HepG2 (cell line): ENCODE results near the gene ABCA8. TPM values are rescaled to one million over a fixed set of nuclear protein-coding genes. Genes with fewer than 3 reads are reported as not detected.

Experiments
- ATAC-seq: fragments of 200-7000 bp; cut with Tn5 transposase; 3 replicates; pipeline ENCODE4 v1.9.1; 2020; ENCODE audit warnings: mild to moderate bottlenecking, moderate library complexity
- BruUV-seq: library from RNA; stranded (reverse); fragments of 400-500 nt; replicated peaks from 2 replicates; lab custom pipeline; 2021; lab: Mats Ljungman, UMichigan
- CTCF ChIA-PET: fragments of 300-600 bp; formaldehyde crosslinking; extraction: SDS; loops from one replicate; lab custom pipeline; 2021; ENCODE audit warnings: low total read pairs, inconsistent platforms, low intra/inter-chr PET ratio; lab: Yijun Ruan, JAX
- POLR2A ChIA-PET: fragments of 350-600 bp; sonication (Branson Sonifier 250); formaldehyde crosslinking; loops from one replicate; lab custom pipeline; 2020; ENCODE audit warnings: antibody characterized with exemption, inconsistent platforms; lab: Yijun Ruan, JAX
- DNase-seq: peaks from one replicate; pipeline ENCODE4 v3.0.0-alpha.2; 2015; ENCODE audit warnings: low spot score
- FAIRE-seq: peaks from 3 replicates; lab custom pipeline; 2011; peaks lifted over from hg19 to GRCh38; lab: Jason Lieb, UNC
- H2AFZ ChIP-seq: one replicate; pipeline ENCODE4 v1.6.1; 2011; ENCODE audit warnings: low read length, inconsistent platforms
- H3K27ac ChIP-seq: fragments of 300-600 bp; 3 replicates; pipeline ENCODE4 v1.8.0; 2011; ENCODE audit warnings: mixed run types, mild to moderate bottlenecking, mixed read lengths, low read length, inconsistent platforms; ENCODE audit not compliant: insufficient read depth; ENCODE audit errors: extremely low read length
- H3K27me3 ChIP-seq, 2 experiments: fragments of 200-600 bp in 1 of 2; 2 replicates in 1 of 2; 3 replicates in 1 of 2; pipeline versions ENCODE4 v1.6.0 to v1.8.0; 2011; ENCODE audit warnings: low read length in 2 of 2, mild to moderate bottlenecking in 2 of 2, moderate library complexity in 2 of 2, inconsistent platforms in 1 of 2; ENCODE audit not compliant: insufficient read depth in 2 of 2, control insufficient read depth in 1 of 2
- H3K36me3 ChIP-seq, 2 experiments: fragments of 200-600 bp in 1 of 2; replicated peaks in 1 of 2; 2 replicates in 1 of 2; 3 replicates in 1 of 2; pipeline versions ENCODE4 v1.5.1 to v1.8.0; 2011; ENCODE audit warnings: low read length in 2 of 2, inconsistent platforms in 1 of 2; ENCODE audit not compliant: insufficient read depth in 2 of 2, control insufficient read depth in 1 of 2
- H3K4me1 ChIP-seq: 2 replicates; pipeline ENCODE4 v1.5.1; 2012; ENCODE audit warnings: low read length, inconsistent platforms; ENCODE audit not compliant: insufficient read depth
- H3K4me2 ChIP-seq: 2 replicates; pipeline ENCODE4 v1.6.0; 2011; ENCODE audit warnings: low read depth, low read length, inconsistent platforms
- H3K4me3 ChIP-seq, 3 experiments: fragments of 200-600 bp in 1 of 3; sonication (generic), shearing (Covaris generic) in 1 of 3; replicated peaks in 1 of 3; 2 replicates each; pipeline ENCODE4 v1.5.1; 2011 to 2016; ENCODE audit warnings: low read length in 3 of 3, inconsistent platforms in 2 of 3, low read depth in 2 of 3, mild to moderate bottlenecking in 2 of 3, control low read depth in 1 of 3, mixed read lengths in 1 of 3; ENCODE audit not compliant: insufficient read depth in 1 of 3
- H3K79me2 ChIP-seq: one replicate; pipeline ENCODE4 v1.6.1; 2011; ENCODE audit warnings: low read length, inconsistent platforms; ENCODE audit not compliant: insufficient read depth
- H3K9ac ChIP-seq: 2 replicates; pipeline ENCODE4 v1.6.0; 2011; ENCODE audit warnings: mild to moderate bottlenecking, low read depth, low read length, inconsistent platforms; ENCODE audit not compliant: insufficient read depth
- H3K9me3 ChIP-seq: 2 replicates; pipeline ENCODE4 v1.5.1; 2012; ENCODE audit warnings: mild to moderate bottlenecking, low read length
- H4K20me1 ChIP-seq: 2 replicates; pipeline ENCODE4 v1.6.0; 2011; ENCODE audit warnings: inconsistent platforms, mild to moderate bottlenecking, low read length, moderate library complexity; ENCODE audit not compliant: insufficient read depth
- FOXC1 ChIP-seq: sonication (generic); formaldehyde crosslinking; IDR thresholded peaks from 2 replicates; pipeline ENCODE4 v1.8.0; 2022; ENCODE audit warnings: mild to moderate bottlenecking, missing genetic modification reagents, borderline replicate concordance
- MED8 ChIP-seq: sonication (generic); formaldehyde crosslinking; IDR thresholded peaks from 2 replicates; pipeline ENCODE4 v1.8.1; 2023; ENCODE audit warnings: mild to moderate bottlenecking, missing genetic modification reagents; ENCODE audit not compliant: insufficient replicate concordance
- MEIS1 ChIP-seq: sonication (generic); formaldehyde crosslinking; IDR thresholded peaks from 2 replicates; pipeline ENCODE4 v1.9.0; 2021; ENCODE audit warnings: mild to moderate bottlenecking, missing genetic modification reagents, moderate library complexity, borderline replicate concordance
- MYPOP ChIP-seq: sonication (generic); formaldehyde crosslinking; IDR thresholded peaks from 2 replicates; pipeline ENCODE4 v1.8.1; 2023; ENCODE audit warnings: mild to moderate bottlenecking, moderate library complexity, missing genetic modification reagents
- NFE2L2 ChIP-seq: fragments of 150-350 bp; IDR thresholded peaks from 2 replicates; pipeline ENCODE4 v1.6.1; 2014; ENCODE audit warnings: low read length
- SOX5 ChIP-seq: IDR thresholded peaks from 2 replicates; pipeline ENCODE4 v1.6.1; 2016; ENCODE audit warnings: borderline replicate concordance
- ZNF317 ChIP-seq: sonication (generic); formaldehyde crosslinking; IDR thresholded peaks from 2 replicates; pipeline ENCODE4 v1.5.0; 2020; ENCODE audit warnings: mild to moderate bottlenecking, missing genetic modification reagents
- WGBS: methylation state at CpG from one replicate; pipeline ENCODE4 v1.1.6; 2017; ENCODE audit warnings: low lambda C conversion rate; 5-methylcytosine and 5-hydroxymethylcytosine counted together
- in situ Hi-C: cut with HindIII; loops from 2 replicates; pipeline ENCODE4 v1.10.0; 2017; ENCODE audit warnings: low pct_unique_long_range_greater_than_20kb; ENCODE audit not compliant: extremely low pct_ligation_motif_present
- intact Hi-C: fragments of 100-400 bp; cut with micrococcal nuclease; formaldehyde crosslinking; loops from one replicate; pipeline ENCODE4 v1.10.0; 2022; ENCODE audit not compliant: unreplicated experiment
- polyA plus RNA-seq, 8 experiments: library from polyadenylated mRNA; depleted of rRNA in 3 of 8; stranded (reverse) in 7 of 8; unstranded in 1 of 8; fragments of >200 nt; fragmentation: Illumina TruSeq in 4 of 8; extraction: Trizol in 4 of 8; gene quantifications; 2 replicates each; pipeline versions ENCODE4 v1.2.1 to v1.2.3, GENCODE V29; 2011 to 2016; ENCODE audit warnings: low read depth in 4 of 8, missing spikeins in 1 of 8, mixed read lengths in 1 of 8; ENCODE audit not compliant: insufficient read depth in 1 of 8
- total RNA-seq, 5 experiments: library from RNA; depleted of rRNA; stranded (reverse); fragments of >200 nt; fragmentation: Illumina TruSeq; extraction: Trizol; gene quantifications; 2 replicates each; pipeline ENCODE4 v1.2.3, GENCODE V29; 2016; ENCODE audit warnings: low read depth in 1 of 5
- TF ChIP-seq, protein P1 (sequence below): sonication (generic); formaldehyde crosslinking; IDR thresholded peaks from 2 replicates; pipeline ENCODE4 v1.4.0; 2020; ENCODE audit warnings: missing genetic modification reagents, borderline replicate concordance
- TF ChIP-seq, protein P2 (sequence below): sonication (generic); formaldehyde crosslinking; IDR thresholded peaks from 2 replicates; pipeline ENCODE4 v1.4.0; 2020; ENCODE audit warnings: mild to moderate bottlenecking, low read depth, missing genetic modification reagents
- TF ChIP-seq, protein P3 (sequence below): sonication (generic); formaldehyde crosslinking; IDR thresholded peaks from 2 replicates; pipeline ENCODE4 v1.9.0; 2022; ENCODE audit warnings: missing genetic modification reagents, mild to moderate bottlenecking, borderline replicate concordance

The ABCA8 gene
- total and polyA plus RNA-seq, 2 of the 13 experiments (the other 11 are each of a cell fraction or from before 2014, with no cell fraction given), result 0.05 to 0.18 TPM

DNA sequence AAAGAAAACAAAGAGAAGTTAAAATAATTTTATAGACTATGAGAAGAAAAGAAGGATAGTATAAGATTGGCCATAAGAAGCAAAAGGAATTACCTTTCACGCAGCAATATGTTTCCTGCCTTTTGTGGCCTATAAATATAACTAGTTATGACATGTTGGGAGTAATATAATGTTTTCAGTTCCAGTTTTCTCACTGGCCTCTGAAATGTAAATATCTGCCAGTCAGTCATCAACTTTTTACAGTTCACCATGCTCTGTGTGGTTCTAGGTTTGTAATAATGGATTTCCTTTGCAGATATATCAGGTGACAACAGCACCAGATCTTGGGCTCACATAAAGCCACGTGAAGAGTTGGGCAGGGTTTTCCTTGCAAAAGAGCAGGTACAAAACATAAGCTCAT lies 94.3 kb downstream of the ABCA8 start:
- ATAC-seq, result no peak
- BruUV-seq, result no TSS peak
- no peak for FAIRE-seq
- Histone ChIP-seq H4K20me1 (no peaks in the 10 kb centered on the region), H3K4me1 (0 out of 2 replicates have a peak, but pooled peaks cover 5% of the 10 kb centered on the region), H3K27me3 (no peaks in the 10 kb centered on the region), H3K4me3 (no peak overlapping the region), H3K9ac (no peak overlapping the region), H3K4me2 (no peak overlapping the region), H3K9me3 (no peaks in the 10 kb centered on the region), H2AFZ (no peak overlapping the region), H3K27ac (no peak overlapping the region), H3K36me3 (no peaks in the 10 kb centered on the region), H3K79me2 (no peaks in the 10 kb centered on the region)
- in situ Hi-C loops (no loop called here), intact Hi-C loops (loop anchor here (5.0 kb wide), 1 partner anchor 84 kb away; no protein-coding TSS in a partner anchor)
- CTCF ChIA-PET, result no interaction called here
- POLR2A ChIA-PET, result no interaction called here
- no peak for DNase-seq
- TF ChIP-seq ZNF317 (CRISPR knock-in tag) (peak; percentile 93), NFE2L2 (no peak)
- 2% methylated on average over 2 of the region's 2 CpGs for WGBS

DNA sequence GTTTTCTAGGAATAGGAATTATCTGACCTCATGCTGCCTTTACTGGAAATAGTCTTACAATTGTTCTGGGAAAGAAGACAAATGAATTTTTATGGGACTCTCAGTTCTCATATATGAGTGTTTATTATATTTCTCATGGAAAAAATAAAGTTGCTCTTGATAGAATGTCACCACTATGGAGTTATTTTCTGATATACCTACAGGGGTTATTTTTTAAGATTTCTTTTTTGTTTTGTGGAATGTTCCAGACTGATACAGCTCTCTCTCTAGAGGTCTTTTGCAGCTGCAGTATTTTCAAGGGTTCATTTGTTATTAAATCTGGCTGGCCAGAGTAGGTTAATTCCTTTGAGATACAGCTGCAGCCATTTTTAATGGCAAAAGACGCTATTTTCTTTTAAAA lies 100.7 kb downstream of the ABCA8 start:
- CTCF ChIA-PET, result no interaction called here
- Histone ChIP-seq H3K4me3 (no peak overlapping the region), H3K79me2 (no peaks in the 10 kb centered on the region), H3K9ac (no peak overlapping the region), H3K4me2 (no peak overlapping the region), H4K20me1 (no peaks in the 10 kb centered on the region), H3K27me3 (peaks cover 0 to 7% of the 10 kb centered on the region in 2 experiments; a peak in 1 of 5 replicates), H3K27ac (no peak overlapping the region), H3K4me1 (0 out of 2 replicates have a peak, but pooled peaks cover 5% of the 10 kb centered on the region), H3K36me3 (no peaks in the 10 kb centered on the region), H2AFZ (no peak overlapping the region), H3K9me3 (no peaks in the 10 kb centered on the region)
- BruUV-seq, result no TSS peak
- no peak for ATAC-seq
- in situ Hi-C loops (no loop called here), intact Hi-C loops (no loop called here)
- WGBS, result 8% methylated on average over 1 of the region's 1 CpG
- POLR2A ChIA-PET, result no interaction called here
- no peak for DNase-seq
- no peak for FAIRE-seq
- TF ChIP-seq, protein P1, sequence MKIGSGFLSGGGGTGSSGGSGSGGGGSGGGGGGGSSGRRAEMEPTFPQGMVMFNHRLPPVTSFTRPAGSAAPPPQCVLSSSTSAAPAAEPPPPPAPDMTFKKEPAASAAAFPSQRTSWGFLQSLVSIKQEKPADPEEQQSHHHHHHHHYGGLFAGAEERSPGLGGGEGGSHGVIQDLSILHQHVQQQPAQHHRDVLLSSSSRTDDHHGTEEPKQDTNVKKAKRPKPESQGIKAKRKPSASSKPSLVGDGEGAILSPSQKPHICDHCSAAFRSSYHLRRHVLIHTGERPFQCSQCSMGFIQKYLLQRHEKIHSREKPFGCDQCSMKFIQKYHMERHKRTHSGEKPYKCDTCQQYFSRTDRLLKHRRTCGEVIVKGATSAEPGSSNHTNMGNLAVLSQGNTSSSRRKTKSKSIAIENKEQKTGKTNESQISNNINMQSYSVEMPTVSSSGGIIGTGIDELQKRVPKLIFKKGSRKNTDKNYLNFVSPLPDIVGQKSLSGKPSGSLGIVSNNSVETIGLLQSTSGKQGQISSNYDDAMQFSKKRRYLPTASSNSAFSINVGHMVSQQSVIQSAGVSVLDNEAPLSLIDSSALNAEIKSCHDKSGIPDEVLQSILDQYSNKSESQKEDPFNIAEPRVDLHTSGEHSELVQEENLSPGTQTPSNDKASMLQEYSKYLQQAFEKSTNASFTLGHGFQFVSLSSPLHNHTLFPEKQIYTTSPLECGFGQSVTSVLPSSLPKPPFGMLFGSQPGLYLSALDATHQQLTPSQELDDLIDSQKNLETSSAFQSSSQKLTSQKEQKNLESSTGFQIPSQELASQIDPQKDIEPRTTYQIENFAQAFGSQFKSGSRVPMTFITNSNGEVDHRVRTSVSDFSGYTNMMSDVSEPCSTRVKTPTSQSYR (CRISPR knock-in tag), result no peak
- TF ChIP-seq, protein P2, sequence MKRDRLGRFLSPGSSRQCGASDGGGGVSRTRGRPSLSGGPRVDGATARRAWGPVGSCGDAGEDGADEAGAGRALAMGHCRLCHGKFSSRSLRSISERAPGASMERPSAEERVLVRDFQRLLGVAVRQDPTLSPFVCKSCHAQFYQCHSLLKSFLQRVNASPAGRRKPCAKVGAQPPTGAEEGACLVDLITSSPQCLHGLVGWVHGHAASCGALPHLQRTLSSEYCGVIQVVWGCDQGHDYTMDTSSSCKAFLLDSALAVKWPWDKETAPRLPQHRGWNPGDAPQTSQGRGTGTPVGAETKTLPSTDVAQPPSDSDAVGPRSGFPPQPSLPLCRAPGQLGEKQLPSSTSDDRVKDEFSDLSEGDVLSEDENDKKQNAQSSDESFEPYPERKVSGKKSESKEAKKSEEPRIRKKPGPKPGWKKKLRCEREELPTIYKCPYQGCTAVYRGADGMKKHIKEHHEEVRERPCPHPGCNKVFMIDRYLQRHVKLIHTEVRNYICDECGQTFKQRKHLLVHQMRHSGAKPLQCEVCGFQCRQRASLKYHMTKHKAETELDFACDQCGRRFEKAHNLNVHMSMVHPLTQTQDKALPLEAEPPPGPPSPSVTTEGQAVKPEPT (CRISPR knock-in tag), result no peak
- TF ChIP-seq MEIS1 (CRISPR knock-in tag) (no peak), MYPOP (no peak), MED8 (no peak), SOX5 (CRISPR knock-in tag) (no peak), FOXC1 (CRISPR knock-in tag) (no peak)
- TF ChIP-seq, protein P3, sequence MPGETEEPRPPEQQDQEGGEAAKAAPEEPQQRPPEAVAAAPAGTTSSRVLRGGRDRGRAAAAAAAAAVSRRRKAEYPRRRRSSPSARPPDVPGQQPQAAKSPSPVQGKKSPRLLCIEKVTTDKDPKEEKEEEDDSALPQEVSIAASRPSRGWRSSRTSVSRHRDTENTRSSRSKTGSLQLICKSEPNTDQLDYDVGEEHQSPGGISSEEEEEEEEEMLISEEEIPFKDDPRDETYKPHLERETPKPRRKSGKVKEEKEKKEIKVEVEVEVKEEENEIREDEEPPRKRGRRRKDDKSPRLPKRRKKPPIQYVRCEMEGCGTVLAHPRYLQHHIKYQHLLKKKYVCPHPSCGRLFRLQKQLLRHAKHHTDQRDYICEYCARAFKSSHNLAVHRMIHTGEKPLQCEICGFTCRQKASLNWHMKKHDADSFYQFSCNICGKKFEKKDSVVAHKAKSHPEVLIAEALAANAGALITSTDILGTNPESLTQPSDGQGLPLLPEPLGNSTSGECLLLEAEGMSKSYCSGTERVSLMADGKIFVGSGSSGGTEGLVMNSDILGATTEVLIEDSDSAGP (CRISPR knock-in tag), result no peak
